ENCODE results near the gene OR5K4. TPM values are rescaled to one million over a fixed set of nuclear protein-coding genes. Genes with fewer than 3 reads are reported as not detected.

The OR5K4 gene
- polyA plus RNA-seq, 3 donors: not detected

GRCh38 chr3:98350082-98350481, 3.6 kb upstream of the OR5K4 start:
- H3K36me3 ChIP-seq (replicated peaks in 1 of 2; ENCODE audit: control insufficient read depth in 1 of 2, insufficient read depth in 2 of 2, low read length in 2 of 2): no peaks in the 10 kb centered on the region
- no peak overlapping the region for H3K4me3 ChIP-seq (replicated peaks in 1 of 3; ENCODE audit: low read depth in 2 of 3, low read length in 3 of 3)
- no peaks in the 10 kb centered on the region for H4K20me1 ChIP-seq (ENCODE audit: insufficient read depth, low read length)
- H3K27me3 ChIP-seq (ENCODE audit: control insufficient read depth in 2 of 2, insufficient read depth in 2 of 2, low read length in 2 of 2): no peaks in the 10 kb centered on the region
- no peak overlapping the region for H3K4me2 ChIP-seq (replicated peaks; ENCODE audit: extremely low read depth, low read length, poor library complexity, severe bottlenecking)
- no peak overlapping the region for H2AFZ ChIP-seq (ENCODE audit: insufficient read depth, low read depth, low read length, poor library complexity, severe bottlenecking)
- Mint-ChIP-seq H3K36me3 (no peaks in the 10 kb centered on the region), H3K27me3 (ENCODE audit: low read depth in 3 of 3) (peaks cover 0 to 4% (median 2%) of the 10 kb centered on the region in 3 donors), H3K4me1 (peaks cover 6% of the 10 kb centered on the region), H3K9me3 (peaks cover 0 to 2% (median 0%) of the 10 kb centered on the region in 7 donors), H3K27ac (no peak overlapping the region), H3K4me3 (no peak overlapping the region)
- WGBS (ENCODE audit: insufficient coverage): no CpG with 5 or more reads among the region's 3 CpGs
- no peak for DNase-seq
- H3K9ac ChIP-seq (ENCODE audit: insufficient read depth, low read length, poor library complexity, severe bottlenecking): no peak overlapping the region
- no peaks in the 10 kb centered on the region for H3K4me1 ChIP-seq (ENCODE audit: control insufficient read depth in 1 of 2, insufficient read depth in 2 of 2, low read length in 2 of 2)
- no peaks in the 10 kb centered on the region for H3K9me3 ChIP-seq (replicated peaks in 1 of 2; ENCODE audit: control insufficient read depth in 1 of 2, insufficient read depth in 1 of 2, low read length in 2 of 2)
- H3K79me2 ChIP-seq (ENCODE audit: insufficient read depth, low read length): no peaks in the 10 kb centered on the region
- TF ChIP-seq CTCF (IDR thresholded peaks at IDR 0.05): no peak
- intact Hi-C loops (cut with micrococcal nuclease): no loop called here
- no peak overlapping the region for H3K27ac ChIP-seq (ENCODE audit: low read depth in 1 of 2, low read length in 2 of 2)

- H3K79me2 ChIP-seq (ENCODE audit: insufficient read depth, low read length): no peaks in the 10 kb centered on the region
- H3K4me2 ChIP-seq (replicated peaks; ENCODE audit: extremely low read depth, low read length, poor library complexity, severe bottlenecking): no peak overlapping the region
- H3K27ac Mint-ChIP-seq: no peak overlapping the region
- no peaks in the 10 kb centered on the region for H3K27me3 ChIP-seq (ENCODE audit: control insufficient read depth in 2 of 2, insufficient read depth in 2 of 2, low read length in 2 of 2)
- no peaks in the 10 kb centered on the region for H3K36me3 Mint-ChIP-seq
- no peaks in the 10 kb centered on the region for H4K20me1 ChIP-seq (ENCODE audit: insufficient read depth, low read length)
- H3K27ac ChIP-seq (ENCODE audit: low read depth in 1 of 2, low read length in 2 of 2): no peak overlapping the region
- no peak for DNase-seq
- H3K9me3 ChIP-seq (replicated peaks in 1 of 2; ENCODE audit: control insufficient read depth in 1 of 2, insufficient read depth in 1 of 2, low read length in 2 of 2): peaks cover 0 to 9% of the 10 kb centered on the region in 2 donors
- no peak overlapping the region for H2AFZ ChIP-seq (ENCODE audit: insufficient read depth, low read depth, low read length, poor library complexity, severe bottlenecking)
- peaks cover 4 to 14% (median 9%) of the 10 kb centered on the region in 7 donors for H3K9me3 Mint-ChIP-seq
- no peak for TF ChIP-seq CTCF (IDR thresholded peaks at IDR 0.05)
- no peak overlapping the region for H3K9ac ChIP-seq (ENCODE audit: insufficient read depth, low read length, poor library complexity, severe bottlenecking)
- no peaks in the 10 kb centered on the region for H3K36me3 ChIP-seq (replicated peaks in 1 of 2; ENCODE audit: control insufficient read depth in 1 of 2, insufficient read depth in 2 of 2, low read length in 2 of 2)
- no peaks in the 10 kb centered on the region for H3K4me1 Mint-ChIP-seq
- no peak overlapping the region for H3K4me3 ChIP-seq (replicated peaks in 1 of 3; ENCODE audit: low read depth in 2 of 3, low read length in 3 of 3)
- intact Hi-C loops (cut with micrococcal nuclease): no loop called here
- no peaks in the 10 kb centered on the region for H3K4me1 ChIP-seq (ENCODE audit: control insufficient read depth in 1 of 2, insufficient read depth in 2 of 2, low read length in 2 of 2)
- H3K4me3 Mint-ChIP-seq: no peak overlapping the region
- peaks cover 0 to 1% (median 0%) of the 10 kb centered on the region in 3 donors for H3K27me3 Mint-ChIP-seq (ENCODE audit: low read depth in 3 of 3)
Observed at GRCh38 chr3:98359250-98359649, 5.6 kb downstream of the OR5K4 start.

Data from CD14-positive monocyte (primary cell).